HL-60 (cell line): ENCODE data around the gene EVX2.

Experiments
- DNase-seq, 2 experiments: peaks; one replicate each; pipeline ENCODE4 v3.0.0-alpha.2; 2010 to 2020; ENCODE audit warnings: low read depth in 1 of 2, low spot score in 1 of 2
- H3K27ac ChIP-seq: fragments of 250-450 bp; sonication (Bioruptor Pico); replicated peaks from 2 replicates; pipeline ENCODE4 v1.5.1; 2020; ENCODE audit warnings: mild to moderate bottlenecking, moderate library complexity
- H3K27me3 ChIP-seq: fragments of 250-450 bp; sonication (Bioruptor Pico); 2 replicates; pipeline ENCODE4 v1.5.1; 2021; ENCODE audit warnings: mild to moderate bottlenecking, moderate library complexity; ENCODE audit not compliant: insufficient read depth, poor library complexity, severe bottlenecking
- H3K4me3 ChIP-seq: replicated peaks from 2 replicates; pipeline ENCODE4 v1.5.1; 2011; ENCODE audit warnings: mild to moderate bottlenecking, control low read depth, low read length; ENCODE audit not compliant: insufficient read depth
- CTCF ChIP-seq: IDR thresholded peaks from one replicate; pipeline ENCODE4 v1.5.1; 2011; ENCODE audit warnings: low read length, control low read depth, inconsistent platforms; ENCODE audit not compliant: insufficient read depth
- GABPA ChIP-seq: IDR thresholded peaks from 2 replicates; pipeline ENCODE4 v1.6.1; 2012; ENCODE audit warnings: low read depth
- POLR2AphosphoS5 ChIP-seq: IDR thresholded peaks from 2 replicates; pipeline ENCODE4 v1.6.1; 2012; ENCODE audit warnings: low read depth
- REST ChIP-seq: IDR thresholded peaks from 2 replicates; pipeline ENCODE4 v1.6.1; 2012; ENCODE audit warnings: low read depth; ENCODE audit not compliant: insufficient replicate concordance
- SPI1 ChIP-seq: IDR thresholded peaks from 2 replicates; pipeline ENCODE4 v1.6.1; 2012; ENCODE audit warnings: low read depth, mild to moderate bottlenecking, borderline replicate concordance

EVX2 gene

GRCh38 chr2:176085861-176086771, 2.4 kb upstream of the EVX2 start:
- peaks cover 96% of the 10 kb centered on the region for H3K27me3 ChIP-seq

GRCh38 chr2:176085120-176085788, 1.5 kb upstream of the EVX2 start:
- no peak for DNase-seq
- Histone ChIP-seq H3K27me3 (peaks cover 93% of the 10 kb centered on the region), H3K4me3 (no peak overlapping the region), H3K27ac (no peak overlapping the region)
- TF ChIP-seq REST (no peak), SPI1 (no peak), POLR2AphosphoS5 (no peak), GABPA (no peak), CTCF (no peak)

More at GRCh38 chr2:176085861-176086771, 2.4 kb upstream of the EVX2 start:
- no peak for TF ChIP-seq SPI1
- no peak for TF ChIP-seq CTCF
- no peak for TF ChIP-seq GABPA
- no peak for TF ChIP-seq POLR2AphosphoS5
- no peak for TF ChIP-seq REST
- no peak overlapping the region for H3K27ac ChIP-seq
- no peak overlapping the region for H3K4me3 ChIP-seq
- peak in 1 of 2 experiments; percentile 43 for DNase-seq

GRCh38 chr2:176084611-176085119, 903 bp upstream of the EVX2 start:
- TF ChIP-seq REST, result no peak
- no peak for TF ChIP-seq SPI1
- TF ChIP-seq CTCF, result no peak
- TF ChIP-seq GABPA, result no peak
- TF ChIP-seq POLR2AphosphoS5, result no peak
- peaks cover 87% of the 10 kb centered on the region for H3K27me3 ChIP-seq
- DNase-seq, result no peak
- no peak overlapping the region for H3K4me3 ChIP-seq
- H3K27ac ChIP-seq, result no peak overlapping the region
